HG03196 (cell line): ENCODE results near the gene RPL35.
A peak's percentile ranks its signal among the peaks of the same experiment; 100 is the strongest.

Experiments used
- ATAC-seq: cut with Tn5 transposase; IDR thresholded peaks from one replicate; pipeline ENCODE4 v1.9.1; 2021; ENCODE audit not compliant: unreplicated experiment

The RPL35 gene

DNA sequence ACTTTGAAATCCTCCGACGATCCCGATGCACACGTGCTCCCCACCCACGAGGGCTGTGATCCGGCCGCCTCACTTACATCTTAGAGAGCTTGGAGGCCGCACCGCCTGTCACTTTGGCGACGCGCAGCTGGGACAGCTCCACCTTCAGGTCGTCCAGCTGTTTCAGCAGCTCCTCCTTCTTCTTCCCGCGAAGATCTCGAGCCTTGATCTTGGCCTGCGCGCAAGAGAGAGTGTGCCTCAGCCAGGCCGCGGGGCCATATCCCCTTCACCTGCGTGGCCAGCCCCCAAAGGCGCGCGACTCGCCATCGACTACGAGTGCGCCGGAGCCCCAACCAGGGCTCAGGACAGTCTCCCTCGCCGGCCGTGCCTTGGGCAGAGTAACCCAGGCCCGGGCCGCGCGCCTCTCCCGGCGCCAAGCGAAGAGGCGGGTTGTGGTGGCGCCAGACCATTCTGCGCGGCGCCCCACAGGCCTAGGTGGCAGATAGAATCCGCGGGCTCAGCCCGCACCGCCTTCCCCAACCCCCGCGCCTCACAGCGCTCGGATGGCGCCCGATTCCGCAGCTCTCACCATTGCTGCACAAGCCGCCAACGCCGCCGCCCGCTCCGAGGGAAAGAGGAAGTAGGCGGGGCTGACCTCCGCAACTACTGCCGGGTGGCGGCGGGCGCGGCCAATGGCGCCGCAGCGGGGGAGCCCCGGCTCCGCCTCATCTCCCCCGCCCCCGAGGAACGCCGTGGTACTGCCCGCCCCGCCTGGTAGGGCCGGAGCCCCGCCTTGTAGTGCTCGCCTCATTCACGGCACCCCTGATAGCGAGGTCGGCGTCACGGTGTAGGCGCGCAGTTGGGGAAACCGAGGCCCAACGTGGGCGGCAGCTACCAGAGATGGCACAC, at the start of gene RPL35, which contains the start of gene ARPC5L:
TSS of gene RPL35 (minus strand) at position 616 of the 888 bp plus-strand sequence. CDS start at position 571, 45 bp downstream.
TSS of gene ARPC5L (plus strand) at position 789 of the 888 bp plus-strand sequence. CDS start 7,161 bp downstream, outside the sequence.
- ATAC-seq: peak; percentile 86

GRCh38 chr9:124908098-124908497, 46.3 kb upstream of the RPL35 start:
- no peak for ATAC-seq

DNA sequence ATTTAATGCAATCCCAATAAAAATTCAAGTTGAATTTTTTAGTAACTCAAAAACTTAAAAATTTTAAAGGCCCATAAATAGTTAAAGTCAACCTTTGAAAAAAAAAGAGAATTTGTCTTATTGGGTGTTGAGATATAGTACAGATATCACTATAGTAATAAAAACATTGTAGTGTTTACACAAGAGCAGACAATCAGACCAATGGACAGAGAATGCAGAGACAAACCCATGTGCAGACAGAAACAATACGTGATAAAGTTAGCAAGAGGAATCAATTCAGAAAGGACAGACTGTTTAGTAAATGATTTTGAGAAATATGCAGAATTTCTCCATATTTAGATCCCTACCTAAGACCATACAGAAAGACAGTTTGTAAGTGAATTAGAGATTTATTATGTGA, 45.2 kb upstream of the RPL35 start:
- ATAC-seq: no peak

- no peak for ATAC-seq
Measured at GRCh38 chr9:124899845-124900244, 38.1 kb upstream of the RPL35 start.

DNA sequence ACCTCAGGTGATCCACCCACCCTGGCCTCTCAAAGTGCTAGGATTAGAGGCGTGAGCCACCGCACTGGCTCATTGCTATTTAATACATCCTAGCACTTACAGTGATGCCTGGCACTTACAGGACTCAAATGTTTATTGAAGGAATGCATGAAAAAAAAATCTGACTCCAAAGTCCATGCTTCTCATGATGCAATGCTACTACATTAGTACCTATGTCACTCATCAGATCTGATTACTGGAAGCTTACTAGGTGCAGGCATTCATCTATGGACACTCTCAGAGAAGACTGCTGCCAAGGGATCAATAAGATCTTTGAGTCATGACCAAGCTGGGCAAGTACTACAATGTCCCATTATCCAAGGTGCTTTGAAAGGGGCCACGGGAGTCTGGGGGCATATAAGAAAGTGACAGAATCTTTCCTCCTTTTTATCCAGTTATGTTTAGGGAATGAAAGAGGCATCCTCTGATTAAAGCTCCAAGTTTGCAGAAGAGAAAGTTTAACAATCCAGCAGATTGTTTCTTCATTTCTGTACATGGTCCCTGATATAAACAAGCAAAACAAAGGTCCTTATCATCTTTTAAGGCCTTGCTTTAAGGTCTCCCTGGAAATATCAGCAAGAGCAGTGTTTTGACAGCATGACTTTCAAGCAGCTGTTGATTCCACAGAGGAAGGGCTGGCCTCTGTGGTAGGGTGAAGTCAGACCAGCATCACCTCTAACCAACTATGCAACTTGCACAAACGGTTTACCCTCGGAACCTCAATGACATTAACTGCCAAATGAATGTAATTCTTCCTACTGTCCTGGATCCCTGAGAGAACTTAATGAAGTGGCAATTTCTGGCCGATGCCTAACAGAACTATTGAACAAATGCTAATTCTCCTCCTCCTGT, 36.1 kb upstream of the RPL35 start:
- no peak for ATAC-seq

DNA sequence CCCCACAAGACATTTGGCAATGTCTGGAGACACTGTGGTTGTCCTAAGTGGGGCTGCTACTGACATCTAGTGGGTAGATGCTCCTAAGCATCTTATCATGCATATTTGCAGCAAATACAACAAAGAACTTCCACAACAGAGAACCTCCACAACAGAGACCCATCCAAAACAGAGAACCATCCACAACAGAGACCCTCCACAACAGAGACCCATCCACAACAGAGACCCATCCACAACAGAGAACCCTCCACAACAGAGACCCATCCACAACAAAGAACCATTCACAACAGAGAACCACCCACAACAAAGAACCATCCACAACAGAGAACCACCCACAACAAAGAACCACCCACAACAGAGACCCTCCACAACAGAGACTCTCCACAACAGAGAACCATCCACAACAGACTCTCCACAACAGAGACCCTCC, 33.0 kb upstream of the RPL35 start:
- no peak for ATAC-seq

GRCh38 chr9:124894035-124894740, 32.4 kb upstream of the RPL35 start:
- no peak for ATAC-seq

DNA sequence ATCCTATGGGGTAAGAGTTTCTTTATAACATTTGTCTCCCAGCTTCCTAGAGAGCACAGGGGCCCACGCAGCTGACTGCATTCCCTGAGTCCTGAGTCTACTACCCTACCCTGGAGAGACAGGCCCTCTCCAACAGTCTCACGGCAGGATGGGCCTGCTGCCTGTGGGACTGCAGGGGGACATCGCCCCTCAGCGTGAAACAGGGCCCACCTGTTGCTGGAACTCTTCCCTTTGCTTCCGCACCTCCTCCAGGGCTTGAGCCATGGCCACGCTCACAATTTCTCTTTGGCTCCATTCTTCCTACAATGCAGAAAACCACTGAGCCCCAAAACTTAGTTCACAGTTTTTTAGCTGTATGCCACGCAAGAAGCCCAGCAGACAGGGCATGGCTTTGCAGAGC, 28.4 kb upstream of the RPL35 start:
- no peak for ATAC-seq

DNA sequence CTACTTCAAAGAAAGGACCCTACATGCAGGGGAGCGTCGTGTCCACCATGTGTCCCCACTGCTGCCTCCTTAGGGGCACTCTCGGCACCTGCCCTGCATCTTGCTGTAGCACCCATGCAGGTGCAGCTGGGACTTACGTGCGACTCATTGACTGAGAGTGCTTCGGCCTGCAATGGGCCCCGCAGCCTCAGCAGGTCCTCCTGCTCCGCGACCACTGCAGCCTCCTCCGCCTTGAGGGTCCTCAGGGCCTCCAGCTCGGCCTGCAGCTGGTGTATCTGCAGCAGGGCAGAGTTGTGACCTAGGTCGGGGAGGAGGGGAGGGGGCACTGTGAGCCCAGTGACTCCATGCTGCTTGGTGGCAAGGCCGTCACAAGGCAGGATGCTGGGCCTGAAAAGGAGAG, 27.2 kb upstream of the RPL35 start:
- ATAC-seq: no peak

DNA sequence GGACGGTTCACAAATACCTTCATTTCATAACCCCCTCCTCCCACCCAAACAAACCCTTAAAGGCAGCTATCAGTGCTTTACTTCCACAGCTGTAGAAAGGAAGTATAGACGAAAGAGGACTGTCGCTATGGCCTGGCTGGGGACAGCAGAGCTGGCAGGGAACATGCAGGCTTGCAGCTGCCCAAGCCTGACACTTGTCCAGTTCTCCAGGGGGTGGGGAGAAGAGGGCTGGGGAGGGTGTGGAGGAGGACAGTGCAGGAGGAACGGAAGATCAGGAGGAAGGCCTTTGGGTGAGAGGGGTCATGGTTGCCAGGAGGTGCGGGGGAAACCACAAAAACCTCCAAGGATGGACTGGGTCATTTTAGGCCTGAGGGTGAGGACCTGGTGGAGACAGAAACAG, 26.1 kb upstream of the RPL35 start:
- no peak for ATAC-seq

GRCh38 chr9:124886866-124887492, 25.2 kb upstream of the RPL35 start:
- ATAC-seq: no peak

- ATAC-seq: no peak
Measured at GRCh38 chr9:124886461-124886860, 24.7 kb upstream of the RPL35 start.

DNA sequence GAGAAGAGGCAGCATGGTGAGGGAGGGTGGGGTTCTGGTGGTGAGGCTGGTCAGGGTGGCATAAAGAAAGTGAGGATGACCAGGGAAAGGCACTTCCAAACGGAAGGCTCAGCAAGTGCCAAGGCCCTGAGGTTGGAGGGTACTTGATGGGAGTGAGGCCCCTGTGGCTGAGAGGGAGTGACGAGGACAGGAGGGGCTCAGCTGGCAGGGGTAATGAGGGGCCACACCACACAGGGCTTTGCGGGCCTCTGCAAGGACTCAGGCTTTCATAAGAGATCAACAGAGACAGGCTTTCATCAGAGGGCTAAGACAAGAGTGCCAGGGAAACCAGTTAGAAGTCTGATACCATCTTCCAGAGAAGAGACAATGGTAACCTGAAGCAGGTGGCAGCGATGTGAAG, 23.8 kb upstream of the RPL35 start:
- ATAC-seq: no peak

GRCh38 chr9:124884376-124884775, 22.6 kb upstream of the RPL35 start:
- ATAC-seq: no peak

DNA sequence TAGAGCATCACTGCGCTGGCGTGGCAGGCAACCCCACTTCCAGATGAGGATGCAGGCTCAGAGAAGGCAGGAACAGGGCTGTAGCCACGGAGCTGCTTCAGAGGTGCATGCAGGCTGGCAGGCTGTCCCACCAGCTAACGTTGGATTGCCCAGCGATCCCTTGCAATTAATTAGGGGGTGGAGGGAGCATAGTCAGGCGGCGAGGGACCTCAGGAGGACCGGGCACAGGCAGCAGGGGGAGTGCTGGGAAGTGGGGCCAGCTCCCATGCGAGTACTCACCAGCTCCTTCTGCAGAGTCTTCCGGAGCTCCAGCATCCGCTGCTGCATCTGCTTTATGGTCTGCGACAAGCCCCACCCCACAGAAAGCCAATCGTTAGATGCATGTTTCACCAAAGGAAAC, 20.5 kb upstream of the RPL35 start:
- ATAC-seq: no peak

DNA sequence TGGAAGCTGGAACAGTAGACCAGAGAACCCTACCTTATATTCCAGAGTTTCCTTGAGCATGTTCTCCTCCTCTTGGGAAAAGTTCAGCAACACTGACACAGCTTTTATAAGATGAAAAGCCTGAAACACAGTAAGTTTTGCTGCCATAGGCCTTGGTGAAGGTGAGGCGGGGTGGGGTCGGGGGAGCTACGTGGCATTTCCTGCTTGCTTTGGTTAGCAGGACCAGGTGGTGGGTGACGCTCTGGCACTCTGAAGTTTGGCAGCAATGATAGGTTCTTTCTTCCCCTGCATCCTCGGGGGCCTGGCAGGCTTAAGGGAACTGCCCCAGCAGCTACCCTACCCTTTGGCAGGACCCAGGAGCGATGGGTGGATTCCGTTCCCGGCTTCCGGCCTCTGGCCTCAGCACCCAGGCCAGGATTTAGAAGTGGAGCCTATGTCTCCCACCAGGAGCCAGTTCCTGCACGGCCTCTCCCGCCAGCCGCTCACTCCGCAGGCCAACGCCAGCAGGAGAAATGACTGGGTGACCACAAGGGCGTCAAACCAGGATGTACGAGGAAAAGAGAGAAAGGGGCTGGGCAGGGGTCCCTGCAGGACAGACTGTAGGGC, 19.5 kb upstream of the RPL35 start:
- no peak for ATAC-seq

DNA sequence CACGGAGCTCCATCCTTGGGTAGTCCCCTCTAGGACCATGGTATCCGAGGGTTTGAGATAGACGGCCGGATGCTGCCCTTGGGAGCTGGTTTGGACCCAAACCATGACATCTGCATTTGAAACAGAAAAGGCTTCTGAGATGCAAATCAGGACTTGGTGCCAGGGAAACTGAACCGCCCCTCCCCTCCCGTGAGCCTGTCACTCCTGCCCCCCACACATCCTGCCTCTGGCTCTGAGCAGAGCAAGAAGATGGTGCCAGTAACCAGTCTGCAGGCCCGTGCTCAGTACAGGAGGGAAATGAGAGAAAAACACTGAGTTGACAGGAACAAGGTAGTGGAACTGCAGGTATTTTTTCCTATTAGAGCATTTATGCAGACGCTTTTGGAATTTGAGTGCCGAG, 18.7 kb upstream of the RPL35 start:
- ATAC-seq: no peak

DNA sequence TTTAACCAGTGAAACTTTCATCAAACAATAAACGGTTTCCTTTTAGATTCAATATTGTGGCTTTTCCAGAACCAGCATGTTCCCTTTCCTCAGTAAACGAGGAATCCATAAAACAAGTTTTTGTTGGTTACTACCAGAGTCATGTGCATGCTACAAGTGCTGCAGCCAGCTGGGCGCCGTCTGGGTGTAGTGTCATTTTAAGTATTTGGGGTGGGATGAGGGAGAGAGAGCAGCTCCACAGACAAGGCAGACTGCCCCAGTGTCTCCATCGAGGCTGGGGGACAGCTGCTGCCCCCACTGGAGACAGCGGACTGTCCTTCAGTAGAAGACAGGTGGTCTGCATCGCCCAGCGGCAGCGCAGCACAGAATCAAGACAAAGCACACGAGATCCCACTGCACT, 17.5 kb upstream of the RPL35 start:
- ATAC-seq: no peak

GRCh38 chr9:124878518-124878917, 16.8 kb upstream of the RPL35 start:
- ATAC-seq: no peak

DNA sequence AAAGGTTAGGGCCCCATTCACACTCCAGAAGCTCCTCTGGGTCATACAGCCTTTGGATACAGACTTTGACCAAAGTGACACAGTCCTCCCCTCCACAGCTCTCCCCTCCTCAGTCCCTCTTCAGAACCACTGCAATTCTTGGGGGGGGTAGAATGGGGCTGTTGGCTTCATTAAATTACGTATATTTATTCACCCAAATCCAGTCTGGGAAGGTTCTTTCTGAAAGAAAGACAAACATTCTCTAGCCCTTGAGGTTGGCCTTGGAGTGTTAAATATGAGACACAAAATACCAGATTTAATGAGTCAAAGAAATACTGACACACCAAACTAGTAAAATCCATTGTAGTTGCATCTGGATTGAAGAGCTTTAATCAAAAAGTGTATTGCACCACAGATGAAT, 16.3 kb upstream of the RPL35 start:
- ATAC-seq: no peak
